ENCODE results near the gene LMAN2. TPM values are rescaled to one million over a fixed set of nuclear protein-coding genes. Genes with fewer than 3 reads are reported as not detected.
A peak's percentile ranks its signal among the peaks of the same experiment; 100 is the strongest.

Gene LMAN2
- polyA plus RNA-seq, 2 donors, result 84.0 to 190 TPM

DNA sequence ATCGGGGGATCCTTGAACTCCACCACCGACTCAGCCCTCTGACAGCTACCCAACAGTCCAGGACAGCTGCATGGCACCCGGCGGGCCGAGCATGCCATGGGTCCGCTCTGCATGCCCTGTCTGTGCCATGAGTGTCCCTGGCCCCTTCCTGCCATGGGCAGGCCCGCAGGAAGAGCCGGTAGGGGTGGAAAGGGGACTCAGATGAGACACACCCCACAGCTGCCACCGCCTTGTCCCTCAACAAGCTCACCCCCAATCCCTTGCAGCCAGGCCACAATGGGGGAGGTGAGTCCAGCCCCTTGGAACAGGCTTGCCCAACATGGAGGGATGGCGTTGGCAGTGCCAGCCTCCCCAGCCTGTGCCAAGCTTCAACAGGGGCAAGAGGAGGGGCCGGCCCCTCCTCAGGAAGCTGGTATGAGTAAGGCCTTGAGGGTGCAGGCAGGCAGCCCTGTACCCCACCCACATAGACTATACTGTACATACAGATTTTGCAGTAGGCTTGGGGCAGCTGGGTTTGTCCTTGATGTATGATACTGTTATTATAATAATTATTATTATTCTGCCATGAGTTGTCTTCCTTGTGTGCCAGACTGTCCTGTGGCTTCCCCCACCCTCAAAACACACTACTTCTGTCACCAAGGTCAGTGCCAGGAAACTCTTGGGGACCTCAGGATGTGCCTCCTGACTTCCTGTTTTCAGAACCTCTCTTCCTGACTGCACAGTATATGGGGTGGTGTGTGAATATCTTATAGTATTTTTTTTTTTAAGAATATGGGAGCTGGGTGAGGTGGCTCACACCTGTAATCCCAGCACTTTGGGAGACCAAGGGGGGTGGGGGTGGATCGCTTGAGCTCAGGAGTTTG lies 20.8 kb upstream of the LMAN2 start:
- Histone ChIP-seq H3K27me3 (ENCODE audit: control insufficient read depth in 1 of 2, insufficient read depth in 2 of 2, low read length in 2 of 2) (no peaks in the 10 kb centered on the region), H3K27ac (ENCODE audit: low read depth in 2 of 2, low read length in 1 of 2) (peak overlapping the region; percentile 83 to 96), H3K4me3 (ENCODE audit: low read depth in 1 of 2, low read length in 2 of 2) (peak overlapping the region; percentile 52 to 58), H3K9me3 (ENCODE audit: control insufficient read depth in 2 of 2, insufficient read depth in 1 of 2, low read depth in 1 of 2, low read length in 1 of 2) (no peaks in the 10 kb centered on the region), H3K36me3 (ENCODE audit: control insufficient read depth in 2 of 2, insufficient read depth in 2 of 2, low read length in 1 of 2) (peaks cover 0 to 3% of the 10 kb centered on the region in 2 donors), H3K4me1 (ENCODE audit: control insufficient read depth in 2 of 2, insufficient read depth in 2 of 2, low read length in 1 of 2) (peaks cover 2 to 34% of the 10 kb centered on the region in 2 donors)
- WGBS, 2 donors, result 53 to 67% methylated on average over 12 of the region's 12 CpGs

DNA sequence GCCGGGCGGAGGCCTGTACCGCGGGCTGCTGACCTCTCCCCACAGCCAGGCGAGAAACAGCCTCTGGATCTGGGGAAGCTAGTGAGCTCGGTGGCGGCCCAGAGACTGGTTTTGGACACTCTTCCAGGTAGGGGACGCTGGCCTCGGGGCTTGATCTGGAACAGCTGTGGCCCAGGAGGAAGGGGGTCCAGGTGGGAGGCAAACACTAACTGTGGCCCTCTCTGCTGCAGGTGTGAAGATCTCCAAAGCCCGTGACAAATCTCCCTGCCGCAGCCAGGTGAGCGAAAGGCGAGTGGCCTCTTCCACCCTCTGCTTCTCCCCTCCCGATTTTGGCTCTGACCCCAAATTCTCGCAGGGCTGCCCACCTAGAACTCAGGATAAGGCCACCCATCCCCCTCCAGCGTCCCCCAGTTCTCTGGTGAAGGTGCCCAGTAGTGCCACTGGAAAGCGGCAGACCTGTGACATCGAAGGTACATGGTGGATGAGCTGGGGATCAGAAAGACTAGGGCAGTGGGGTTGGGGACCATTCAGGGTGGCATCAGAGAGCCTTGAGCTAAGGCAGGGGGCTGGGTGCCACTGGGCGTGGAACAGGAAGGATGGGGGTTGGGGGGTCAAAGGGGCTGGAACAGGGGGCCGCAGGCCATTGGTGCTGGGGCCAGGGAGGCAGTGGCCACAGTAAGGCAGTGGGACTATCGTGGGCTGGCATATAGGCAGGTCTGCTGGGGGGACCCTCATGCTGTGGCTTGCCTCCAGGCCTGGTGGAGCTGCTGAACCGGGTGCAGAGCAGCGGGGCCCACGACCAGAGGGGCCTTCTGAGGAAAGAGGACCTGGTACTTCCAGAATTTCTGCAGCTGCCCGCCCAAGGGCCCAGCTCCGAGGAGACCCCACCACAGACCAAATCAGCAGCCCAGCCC lies 19.9 kb upstream of the LMAN2 start:
- WGBS, 2 donors, result 44 to 50% methylated on average over 22 to 26 of the region's 26 CpGs
- Histone ChIP-seq H3K27me3 (ENCODE audit: control insufficient read depth in 1 of 2, insufficient read depth in 2 of 2, low read length in 2 of 2) (no peaks in the 10 kb centered on the region), H3K36me3 (ENCODE audit: control insufficient read depth in 2 of 2, insufficient read depth in 2 of 2, low read length in 1 of 2) (peaks cover 0 to 3% of the 10 kb centered on the region in 2 donors), H3K4me1 (ENCODE audit: control insufficient read depth in 2 of 2, insufficient read depth in 2 of 2, low read length in 1 of 2) (peaks cover 2 to 34% of the 10 kb centered on the region in 2 donors), H3K9me3 (ENCODE audit: control insufficient read depth in 2 of 2, insufficient read depth in 1 of 2, low read depth in 1 of 2, low read length in 1 of 2) (no peaks in the 10 kb centered on the region), H3K27ac (ENCODE audit: low read depth in 2 of 2, low read length in 1 of 2) (peak overlapping the region; percentile 83 to 85), H3K4me3 (ENCODE audit: low read depth in 1 of 2, low read length in 2 of 2) (peak overlapping the region; percentile 52 to 58)

DNA sequence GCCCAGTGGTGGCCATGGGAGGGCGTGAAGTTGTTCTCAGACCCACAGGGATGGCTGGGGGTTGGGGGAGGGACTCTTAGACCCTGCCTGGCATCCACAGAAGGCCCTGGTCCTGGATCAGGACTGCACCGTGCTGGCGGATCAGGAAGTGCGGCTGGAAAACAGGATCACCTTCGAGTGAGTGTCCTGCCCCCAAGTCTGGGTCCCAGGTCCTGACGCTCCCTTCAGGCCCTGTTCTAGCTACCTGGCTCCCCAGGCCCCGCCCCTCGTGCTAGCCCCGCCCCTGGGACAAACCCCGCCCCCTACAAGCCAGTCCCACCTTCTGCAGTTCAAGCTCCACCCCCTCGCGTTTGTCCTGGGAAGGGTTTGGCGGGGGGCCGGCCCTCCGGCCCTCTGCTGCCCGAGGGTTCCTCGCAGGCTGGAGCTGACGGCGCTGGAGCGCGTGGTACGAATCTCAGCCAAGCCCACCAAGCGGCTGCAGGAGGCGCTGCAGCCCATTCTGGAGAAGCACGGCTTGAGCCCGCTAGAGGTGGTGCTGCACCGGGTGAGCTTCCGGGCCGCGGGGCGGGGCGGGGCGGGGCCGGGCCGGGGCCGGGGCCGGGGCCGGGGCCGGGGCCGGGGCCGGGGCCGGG lies 19.1 kb upstream of the LMAN2 start:
- Histone ChIP-seq H3K4me1 (ENCODE audit: control insufficient read depth in 2 of 2, insufficient read depth in 2 of 2, low read length in 1 of 2) (peaks cover 2 to 38% of the 10 kb centered on the region in 2 donors), H3K4me3 (ENCODE audit: low read depth in 1 of 2, low read length in 2 of 2) (peak overlapping the region; percentile 52 to 58), H3K9me3 (ENCODE audit: control insufficient read depth in 2 of 2, insufficient read depth in 1 of 2, low read depth in 1 of 2, low read length in 1 of 2) (no peaks in the 10 kb centered on the region), H3K27me3 (ENCODE audit: control insufficient read depth in 1 of 2, insufficient read depth in 2 of 2, low read length in 2 of 2) (no peaks in the 10 kb centered on the region), H3K36me3 (ENCODE audit: control insufficient read depth in 2 of 2, insufficient read depth in 2 of 2, low read length in 1 of 2) (peaks cover 0 to 3% of the 10 kb centered on the region in 2 donors), H3K27ac (ENCODE audit: low read depth in 2 of 2, low read length in 1 of 2) (peak overlapping the region; percentile 83 to 85)
- 16 to 19% methylated on average over 27 to 42 of the region's 42 CpGs for WGBS, 2 donors

DNA sequence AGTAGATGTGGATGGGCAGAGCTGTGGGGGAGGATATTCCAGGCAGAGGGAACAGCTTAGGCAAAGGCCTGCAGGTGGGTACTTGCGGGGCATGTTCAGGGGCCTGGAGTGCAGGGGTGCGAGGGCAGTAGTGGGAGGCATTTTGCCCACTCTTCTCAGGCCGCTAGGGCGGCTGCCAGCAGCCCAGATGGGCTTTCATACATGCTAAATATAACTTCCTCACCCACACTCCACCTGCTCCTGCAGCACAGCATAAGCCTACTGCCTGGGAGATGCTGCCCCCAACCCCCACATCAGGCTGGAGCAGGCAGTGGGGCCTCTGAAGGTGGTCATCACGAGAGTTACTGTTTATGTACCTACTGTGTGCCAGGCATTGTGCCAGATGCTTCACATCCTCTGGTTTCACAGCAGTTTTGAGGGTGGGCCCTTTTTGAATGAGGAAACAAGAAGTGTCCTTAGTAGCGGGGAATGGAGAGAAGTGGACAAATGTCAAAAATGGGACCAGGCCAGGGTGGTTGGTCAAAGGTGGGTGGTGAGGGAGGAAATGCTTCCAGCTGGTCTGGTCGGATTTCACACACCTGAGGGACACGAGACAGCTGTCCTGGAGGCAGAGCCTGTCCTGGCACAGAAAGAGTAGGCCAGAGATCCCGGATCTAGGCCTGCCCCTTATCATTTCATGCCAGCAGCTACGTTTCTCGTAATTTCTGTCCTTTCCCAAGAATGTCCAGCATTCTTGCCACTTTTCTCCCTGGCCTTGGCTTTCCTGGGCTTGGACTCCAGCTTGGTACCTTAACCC lies 18.4 kb upstream of the LMAN2 start:
- Histone ChIP-seq H3K27ac (ENCODE audit: low read depth in 2 of 2, low read length in 1 of 2) (peak overlapping the region; percentile 80 to 83), H3K4me3 (ENCODE audit: low read depth in 1 of 2, low read length in 2 of 2) (no peak overlapping the region), H3K4me1 (ENCODE audit: control insufficient read depth in 2 of 2, insufficient read depth in 2 of 2, low read length in 1 of 2) (peaks cover 2 to 35% of the 10 kb centered on the region in 2 donors), H3K36me3 (ENCODE audit: control insufficient read depth in 2 of 2, insufficient read depth in 2 of 2, low read length in 1 of 2) (peaks cover 0 to 3% of the 10 kb centered on the region in 2 donors), H3K27me3 (ENCODE audit: control insufficient read depth in 1 of 2, insufficient read depth in 2 of 2, low read length in 2 of 2) (no peaks in the 10 kb centered on the region), H3K9me3 (ENCODE audit: control insufficient read depth in 2 of 2, insufficient read depth in 1 of 2, low read depth in 1 of 2, low read length in 1 of 2) (no peaks in the 10 kb centered on the region)
- WGBS, 2 donors, result 63 to 67% methylated on average over 11 of the region's 11 CpGs

DNA sequence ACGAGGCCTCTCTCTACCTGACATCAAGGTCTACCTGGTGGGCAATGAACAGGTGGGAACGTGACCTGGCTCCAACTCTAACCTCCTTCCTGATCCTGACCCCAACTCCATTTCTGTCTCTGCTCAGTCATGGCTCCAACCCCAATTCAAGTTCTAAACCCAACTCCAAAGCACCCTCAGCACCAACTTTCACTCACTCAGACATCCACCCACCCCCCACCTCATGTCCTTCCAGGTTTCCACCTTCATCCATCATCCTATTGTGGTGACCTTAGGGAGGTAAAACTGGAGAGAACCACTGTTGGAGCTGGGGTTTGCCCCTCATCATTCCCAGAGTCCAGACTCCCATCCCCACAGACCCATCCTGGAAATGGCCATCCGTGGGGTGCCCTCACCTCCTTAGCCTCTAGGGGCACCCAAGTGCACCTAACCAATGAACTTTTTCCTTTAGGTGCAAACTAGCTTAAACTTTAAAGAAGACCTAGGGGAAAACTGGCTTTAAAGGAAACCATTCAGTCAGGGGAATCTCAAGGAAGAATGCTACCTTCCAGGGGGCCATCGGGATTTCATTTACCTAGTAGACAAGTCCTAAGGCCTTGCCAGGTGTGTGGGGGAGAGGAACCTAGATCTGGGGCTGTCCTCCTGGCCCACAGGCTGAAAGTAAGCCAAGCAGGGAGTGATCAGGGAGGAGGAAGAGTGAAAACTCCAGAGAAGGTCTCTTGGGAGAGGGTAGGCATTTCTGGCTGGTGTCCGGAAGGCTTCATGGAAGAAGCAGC lies 17.6 kb upstream of the LMAN2 start:
- Histone ChIP-seq H3K36me3 (ENCODE audit: control insufficient read depth in 2 of 2, insufficient read depth in 2 of 2, low read length in 1 of 2) (peaks cover 0 to 3% of the 10 kb centered on the region in 2 donors), H3K4me3 (ENCODE audit: low read depth in 1 of 2, low read length in 2 of 2) (no peak overlapping the region), H3K27ac (ENCODE audit: low read depth in 2 of 2, low read length in 1 of 2) (peak overlapping the region; percentile 69 to 90), H3K9me3 (ENCODE audit: control insufficient read depth in 2 of 2, insufficient read depth in 1 of 2, low read depth in 1 of 2, low read length in 1 of 2) (no peaks in the 10 kb centered on the region), H3K4me1 (ENCODE audit: control insufficient read depth in 2 of 2, insufficient read depth in 2 of 2, low read length in 1 of 2) (peaks cover 2 to 35% of the 10 kb centered on the region in 2 donors), H3K27me3 (ENCODE audit: control insufficient read depth in 1 of 2, insufficient read depth in 2 of 2, low read length in 2 of 2) (no peaks in the 10 kb centered on the region)
- 55 to 66% methylated on average over 5 of the region's 5 CpGs for WGBS, 2 donors

DNA sequence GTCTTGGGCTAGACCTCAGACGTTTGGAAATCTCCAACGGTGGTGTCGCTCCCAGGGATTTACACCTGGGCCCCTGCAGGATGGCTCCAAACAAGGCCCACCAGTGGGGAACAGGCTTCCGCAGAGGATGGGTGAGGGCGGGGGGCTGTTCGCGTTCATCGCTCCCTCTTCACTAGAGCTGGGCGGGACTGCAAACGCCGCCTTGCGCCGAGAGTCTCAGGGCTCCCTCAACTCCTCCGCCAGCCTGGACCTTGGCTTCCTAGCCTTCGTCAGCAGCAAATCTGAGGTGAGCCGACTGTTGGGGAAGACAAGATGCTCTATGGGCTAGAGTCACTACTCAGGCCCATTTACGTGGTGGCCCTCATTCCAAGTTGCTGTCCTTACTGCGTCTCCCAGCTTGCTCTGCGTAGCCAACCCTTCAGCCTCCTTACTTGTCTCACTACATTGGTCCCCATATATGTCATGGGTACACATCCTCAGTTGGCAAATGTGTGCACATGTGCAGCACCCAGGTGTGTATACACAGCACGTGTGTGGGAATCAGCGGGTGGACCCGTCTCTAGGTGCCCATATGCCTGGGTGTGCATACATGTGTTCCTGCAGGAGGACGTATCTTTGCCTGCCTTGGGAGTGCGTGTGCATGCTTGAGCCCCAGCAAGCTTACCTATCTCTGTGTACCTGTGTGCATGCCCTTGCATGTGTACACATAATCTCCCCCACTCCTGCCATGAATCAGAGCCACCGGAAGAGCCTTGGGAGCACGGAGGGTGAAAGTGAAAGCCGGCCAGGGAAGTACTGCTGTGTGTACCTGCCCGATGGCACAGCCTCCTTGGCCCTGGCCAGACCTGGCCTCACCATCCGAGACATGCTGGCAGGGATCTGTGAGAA lies 16.8 kb upstream of the LMAN2 start:
- H3K4me3 ChIP-seq (ENCODE audit: low read depth in 1 of 2, low read length in 2 of 2), result no peak overlapping the region
- H3K27me3 ChIP-seq (ENCODE audit: control insufficient read depth in 1 of 2, insufficient read depth in 2 of 2, low read length in 2 of 2), result no peaks in the 10 kb centered on the region
- 80 to 81% methylated on average over 29 of the region's 29 CpGs for WGBS, 2 donors
- no peaks in the 10 kb centered on the region for H3K9me3 ChIP-seq (ENCODE audit: control insufficient read depth in 2 of 2, insufficient read depth in 1 of 2, low read depth in 1 of 2, low read length in 1 of 2)
- peak overlapping the region; percentile 69 to 90 for H3K27ac ChIP-seq (ENCODE audit: low read depth in 2 of 2, low read length in 1 of 2)
- peaks cover 2 to 30% of the 10 kb centered on the region in 2 donors for H3K4me1 ChIP-seq (ENCODE audit: control insufficient read depth in 2 of 2, insufficient read depth in 2 of 2, low read length in 1 of 2)
- peaks cover 0 to 3% of the 10 kb centered on the region in 2 donors for H3K36me3 ChIP-seq (ENCODE audit: control insufficient read depth in 2 of 2, insufficient read depth in 2 of 2, low read length in 1 of 2)

DNA sequence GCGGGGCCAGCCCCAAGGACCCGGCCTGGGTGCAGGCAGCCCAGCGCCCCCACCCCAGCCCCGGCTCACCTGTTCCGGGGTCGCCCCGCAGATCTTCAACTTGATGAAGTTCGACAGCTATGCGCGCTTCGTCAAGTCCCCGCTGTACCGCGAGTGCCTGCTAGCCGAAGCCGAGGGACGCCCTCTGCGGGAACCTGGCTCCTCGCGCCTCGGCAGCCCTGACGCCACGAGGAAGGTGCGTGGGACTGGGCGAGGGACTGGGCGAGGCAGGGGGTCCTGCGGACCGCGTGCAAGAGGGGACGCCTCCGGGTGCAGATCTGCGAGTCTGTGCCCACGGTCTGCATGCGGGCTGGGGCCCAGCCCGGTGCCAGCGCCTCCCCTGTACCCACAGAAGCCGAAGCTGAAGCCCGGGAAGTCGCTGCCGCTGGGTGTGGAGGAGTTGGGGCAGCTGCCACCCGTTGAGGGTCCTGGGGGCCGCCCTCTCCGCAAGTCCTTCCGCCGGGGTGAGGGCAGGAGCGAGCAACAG lies 15.9 kb upstream of the LMAN2 start:
- H3K9me3 ChIP-seq (ENCODE audit: control insufficient read depth in 2 of 2, insufficient read depth in 1 of 2, low read depth in 1 of 2, low read length in 1 of 2), result no peaks in the 10 kb centered on the region
- WGBS, 2 donors, result 35 to 49% methylated on average over 45 to 46 of the region's 46 CpGs
- H3K27me3 ChIP-seq (ENCODE audit: control insufficient read depth in 1 of 2, insufficient read depth in 2 of 2, low read length in 2 of 2), result no peaks in the 10 kb centered on the region
- peak overlapping the region; percentile 15 to 19 for H3K27ac ChIP-seq (ENCODE audit: low read depth in 2 of 2, low read length in 1 of 2)
- H3K4me3 ChIP-seq (ENCODE audit: low read depth in 1 of 2, low read length in 2 of 2), result peak overlapping the region; percentile 13 to 43
- H3K4me1 ChIP-seq (ENCODE audit: control insufficient read depth in 2 of 2, insufficient read depth in 2 of 2, low read length in 1 of 2), result peaks cover 2 to 31% of the 10 kb centered on the region in 2 donors
- peaks cover 0 to 3% of the 10 kb centered on the region in 2 donors for H3K36me3 ChIP-seq (ENCODE audit: control insufficient read depth in 2 of 2, insufficient read depth in 2 of 2, low read length in 1 of 2)
